GM12878 (cell line): ENCODE data around the gene HCAR3.
"Not testable (repeated sequence)": the region's sequence is repeated elsewhere in the genome, so short reads cannot be mapped to it uniquely, and the experiment has no call there.

Experiments used
- CEBPB ChIP-seq, 2 experiments: fragments of 150-350 bp in 1 of 2; IDR thresholded peaks; 2 replicates each; pipeline ENCODE4 v1.6.1; 2012 to 2014; ENCODE audit warnings: low read depth in 2 of 2, low read length in 2 of 2, borderline replicate concordance in 1 of 2, inconsistent platforms in 1 of 2
- CTCF ChIP-seq, 3 experiments: IDR thresholded peaks in 2 of 3; conservative IDR thresholded peaks in 1 of 3; 2 replicates each; pipeline ENCODE4 v1.5.1; 2011; ENCODE audit warnings: low read depth in 3 of 3, low read length in 3 of 3, mild to moderate bottlenecking in 3 of 3, control low read depth in 2 of 3, moderate library complexity in 2 of 3, inconsistent platforms in 1 of 3, mixed read lengths in 1 of 3; ENCODE audit not compliant: control insufficient read depth in 2 of 3, insufficient read depth in 1 of 3; ENCODE audit errors: extremely low read depth in 1 of 3
- EGR1 ChIP-seq, 2 experiments: IDR thresholded peaks; 1 replicate in 1 of 2; 2 replicates in 1 of 2; pipeline ENCODE4 v1.6.1; 2011 to 2012; ENCODE audit warnings: low read depth in 2 of 2, low read length in 2 of 2, borderline replicate concordance in 1 of 2, mild to moderate bottlenecking in 1 of 2, moderate library complexity in 1 of 2
- GABPA ChIP-seq: IDR thresholded peaks from 2 replicates; pipeline ENCODE4 v1.6.1; 2014; ENCODE audit warnings: antibody characterized with exemption, low read depth, mild to moderate bottlenecking, inconsistent platforms
- POLR2A ChIP-seq: IDR thresholded peaks from 2 replicates; pipeline ENCODE4 v1.6.1; 2011; ENCODE audit warnings: low read depth, mild to moderate bottlenecking, low read length
- POLR2AphosphoS5 ChIP-seq: IDR thresholded peaks from 2 replicates; pipeline ENCODE4 v1.6.1; 2011; ENCODE audit warnings: mild to moderate bottlenecking, low read length, inconsistent platforms
- REST ChIP-seq: IDR thresholded peaks from 2 replicates; pipeline ENCODE4 v1.6.1; 2012; ENCODE audit warnings: mild to moderate bottlenecking, low read depth, low read length
- RFX5 ChIP-seq: IDR thresholded peaks from 2 replicates; pipeline ENCODE4 v1.6.1; 2011; ENCODE audit warnings: low read depth, low read length, improper control_type of control experiment
- YY1 ChIP-seq: IDR thresholded peaks from 2 replicates; pipeline ENCODE4 v1.6.1; 2011; ENCODE audit warnings: low read depth, mild to moderate bottlenecking, low read length
- ZBED1 ChIP-seq: IDR thresholded peaks from 2 replicates; pipeline ENCODE4 v1.6.1; 2016; ENCODE audit warnings: borderline replicate concordance
- TF ChIP-seq, protein P1 (sequence below): fragments of 450-650 bp; IDR thresholded peaks from 2 replicates; pipeline ENCODE4 v1.6.1; 2016; ENCODE audit warnings: mild to moderate bottlenecking

DNA sequence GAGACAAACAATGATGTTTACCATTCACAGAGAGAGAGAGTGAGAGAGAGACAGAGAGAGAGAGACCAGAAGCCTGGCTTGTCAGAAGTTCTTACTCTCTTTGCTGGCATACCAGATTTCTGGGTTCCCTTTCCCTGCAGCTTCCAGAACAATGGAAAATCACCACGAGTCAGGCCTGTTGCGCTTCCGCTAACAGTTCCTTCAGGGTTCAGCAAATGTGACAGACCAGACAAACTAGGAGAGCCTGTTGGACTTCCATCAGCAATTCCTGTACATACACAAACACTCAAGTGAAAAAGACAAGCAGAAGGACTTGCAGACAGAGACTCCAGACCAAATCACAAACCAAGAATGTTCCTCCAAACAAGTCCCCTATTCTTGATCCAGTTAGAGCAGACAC lies 7.3 kb downstream of the HCAR3 start:
- not testable (repeated sequence) for TF ChIP-seq YY1; REST; POLR2A; ZBED1; GABPA; CEBPB (IDR thresholded peaks at IDR 0.05; ENCODE audit: borderline replicate concordance in 1 of 2, low read depth in 2 of 2, low read length in 2 of 2); RFX5; POLR2AphosphoS5; EGR1 (IDR thresholded peaks at IDR 0.05; ENCODE audit: borderline replicate concordance in 1 of 2, low read depth in 2 of 2, low read length in 2 of 2); CTCF (IDR thresholded peaks at IDR 0.05 in 2 of 3, conservative IDR thresholded peaks at IDR 0.05 in 1 of 3; ENCODE audit: control insufficient read depth in 2 of 3, extremely low read depth in 1 of 3, insufficient read depth in 1 of 3, low read depth in 3 of 3, low read length in 3 of 3)
- TF ChIP-seq, protein P1, sequence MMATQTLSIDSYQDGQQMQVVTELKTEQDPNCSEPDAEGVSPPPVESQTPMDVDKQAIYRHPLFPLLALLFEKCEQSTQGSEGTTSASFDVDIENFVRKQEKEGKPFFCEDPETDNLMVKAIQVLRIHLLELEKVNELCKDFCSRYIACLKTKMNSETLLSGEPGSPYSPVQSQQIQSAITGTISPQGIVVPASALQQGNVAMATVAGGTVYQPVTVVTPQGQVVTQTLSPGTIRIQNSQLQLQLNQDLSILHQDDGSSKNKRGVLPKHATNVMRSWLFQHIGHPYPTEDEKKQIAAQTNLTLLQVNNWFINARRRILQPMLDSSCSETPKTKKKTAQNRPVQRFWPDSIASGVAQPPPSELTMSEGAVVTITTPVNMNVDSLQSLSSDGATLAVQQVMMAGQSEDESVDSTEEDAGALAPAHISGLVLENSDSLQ, result not testable (repeated sequence)
